Endothelial cell (in vitro differentiated cells): Measurements from ENCODE around the gene LTO1. TPM values are rescaled to one million over a fixed set of nuclear protein-coding genes. Genes with fewer than 3 reads are reported as not detected.
A peak's percentile ranks its signal among the peaks of the same experiment; 100 is the strongest.

Experiments
- DNase-seq: peaks from one replicate; pipeline ENCODE4 v3.0.0; 2021; ENCODE audit warnings: low spot score
- H3K27ac Mint-ChIP-seq: one replicate; pipeline ENCODE4 v1.8.0; 2021; ENCODE audit warnings: mixed read lengths, inconsistent platforms; ENCODE audit not compliant: unreplicated experiment
- H3K27me3 Mint-ChIP-seq: one replicate; pipeline ENCODE4 v1.8.0; 2021; ENCODE audit warnings: mild to moderate bottlenecking, moderate library complexity, mixed read lengths, inconsistent platforms; ENCODE audit not compliant: unreplicated experiment
- H3K36me3 Mint-ChIP-seq: one replicate; pipeline ENCODE4 v1.8.0; 2021; ENCODE audit warnings: mild to moderate bottlenecking, low read depth, mixed read lengths, inconsistent platforms; ENCODE audit not compliant: unreplicated experiment
- H3K4me1 Mint-ChIP-seq: one replicate; pipeline ENCODE4 v1.8.0; 2021; ENCODE audit warnings: mild to moderate bottlenecking, mixed read lengths, inconsistent platforms; ENCODE audit not compliant: unreplicated experiment
- H3K4me3 Mint-ChIP-seq: one replicate; pipeline ENCODE4 v1.8.0; 2021; ENCODE audit warnings: mild to moderate bottlenecking, mixed read lengths, inconsistent platforms; ENCODE audit not compliant: unreplicated experiment
- H3K9me3 Mint-ChIP-seq: one replicate; pipeline ENCODE4 v1.8.0; 2021; ENCODE audit warnings: mixed read lengths, inconsistent platforms; ENCODE audit not compliant: unreplicated experiment
- CTCF ChIP-seq: fragments of 200-600 bp; sonication (generic); IDR thresholded peaks from one replicate; pipeline ENCODE4 v1.5.0; 2021; ENCODE audit warnings: antibody characterized with exemption; ENCODE audit not compliant: unreplicated experiment
- total RNA-seq: library from RNA; stranded (reverse); fragmentation: NEBNext Ultra II Directional; extraction: Animal tissue kit (Norgen Biotek cat#: 25700); gene quantifications from one replicate; pipeline ENCODE4 v1.2.1, GENCODE V29; 2021; ENCODE audit not compliant: unreplicated experiment

Gene LTO1
- total RNA-seq, 1 donor from 2014 or later, result 23.3 TPM

DNA sequence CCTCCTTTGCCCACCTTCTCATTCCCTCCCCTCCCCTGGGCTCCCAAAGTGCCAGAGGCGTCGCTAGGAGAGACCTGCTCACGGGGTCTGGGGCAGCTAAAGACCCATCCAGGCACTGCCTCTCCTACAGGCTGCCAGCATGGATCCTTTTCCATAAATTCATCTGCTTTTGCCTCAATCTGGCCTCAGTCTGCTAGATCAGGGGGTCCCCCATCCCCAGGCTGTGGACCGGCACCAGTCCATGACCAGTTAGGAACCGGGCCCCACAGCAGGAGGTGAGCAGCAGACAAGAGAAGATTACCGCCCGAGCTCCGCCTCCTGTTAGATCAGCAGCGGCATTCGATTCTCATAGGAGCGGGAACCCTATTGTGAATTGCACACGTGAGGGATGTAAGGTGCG is 12.3 kb downstream of the LTO1 start:
- peaks cover 6% of the 10 kb centered on the region for H3K27me3 Mint-ChIP-seq
- H3K27ac Mint-ChIP-seq, result no peak overlapping the region
- H3K36me3 Mint-ChIP-seq, result peaks cover 18% of the 10 kb centered on the region
- DNase-seq, result no peak
- peaks cover 6% of the 10 kb centered on the region for H3K4me1 Mint-ChIP-seq
- H3K9me3 Mint-ChIP-seq, result no peaks in the 10 kb centered on the region
- TF ChIP-seq CTCF, result no peak
- H3K4me3 Mint-ChIP-seq, result no peak overlapping the region

DNA sequence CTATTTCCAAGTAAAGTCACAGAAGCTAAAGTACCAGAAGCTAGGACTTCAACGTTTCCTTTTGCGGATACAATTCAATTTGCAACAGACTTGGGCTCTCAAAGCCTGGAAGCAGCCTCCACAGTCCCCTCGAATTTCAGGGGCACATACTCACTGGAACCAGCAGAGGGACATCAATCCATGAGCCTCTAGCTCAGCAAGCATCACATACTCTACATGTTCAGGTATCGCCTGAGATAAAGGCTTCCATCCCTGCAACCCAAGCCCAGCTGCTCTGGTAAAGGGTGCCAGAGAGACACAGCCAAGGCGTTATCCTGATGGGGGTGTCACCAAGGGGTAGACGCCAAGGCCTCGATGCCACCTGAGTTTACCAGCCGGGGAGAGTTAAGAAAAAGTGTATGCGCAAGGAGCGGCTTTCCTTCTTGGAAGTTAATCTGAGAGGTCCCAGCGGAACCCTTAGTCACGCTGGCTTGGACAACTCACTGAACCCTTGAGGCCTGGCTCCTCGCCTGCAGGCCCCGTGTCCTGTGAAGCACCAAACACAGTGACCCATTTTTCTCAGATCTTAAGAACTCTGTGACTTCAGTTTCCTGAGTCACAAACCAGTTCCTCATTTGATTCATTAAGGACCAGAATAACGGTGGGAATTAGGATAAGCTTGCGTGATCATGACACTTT is 13.0 kb downstream of the LTO1 start:
- no peak for DNase-seq
- H3K27ac Mint-ChIP-seq, result no peak overlapping the region

GRCh38 chr11:69661413-69661715 is 13.8 kb downstream of the LTO1 start:
- no peak for TF ChIP-seq CTCF
- no peak for DNase-seq
- Mint-ChIP-seq H3K4me3 (no peak overlapping the region), H3K9me3 (no peaks in the 10 kb centered on the region), H3K36me3 (peaks cover 11% of the 10 kb centered on the region), H3K27me3 (peaks cover 6% of the 10 kb centered on the region), H3K27ac (no peak overlapping the region), H3K4me1 (peaks cover 16% of the 10 kb centered on the region)

More for the DNA sequence above, 13.0 kb downstream of the LTO1 start:
- Mint-ChIP-seq H3K4me1 (peaks cover 12% of the 10 kb centered on the region), H3K27me3 (peaks cover 6% of the 10 kb centered on the region), H3K4me3 (no peak overlapping the region), H3K36me3 (peaks cover 13% of the 10 kb centered on the region), H3K9me3 (no peaks in the 10 kb centered on the region)
- peak; percentile 45 for TF ChIP-seq CTCF

DNA sequence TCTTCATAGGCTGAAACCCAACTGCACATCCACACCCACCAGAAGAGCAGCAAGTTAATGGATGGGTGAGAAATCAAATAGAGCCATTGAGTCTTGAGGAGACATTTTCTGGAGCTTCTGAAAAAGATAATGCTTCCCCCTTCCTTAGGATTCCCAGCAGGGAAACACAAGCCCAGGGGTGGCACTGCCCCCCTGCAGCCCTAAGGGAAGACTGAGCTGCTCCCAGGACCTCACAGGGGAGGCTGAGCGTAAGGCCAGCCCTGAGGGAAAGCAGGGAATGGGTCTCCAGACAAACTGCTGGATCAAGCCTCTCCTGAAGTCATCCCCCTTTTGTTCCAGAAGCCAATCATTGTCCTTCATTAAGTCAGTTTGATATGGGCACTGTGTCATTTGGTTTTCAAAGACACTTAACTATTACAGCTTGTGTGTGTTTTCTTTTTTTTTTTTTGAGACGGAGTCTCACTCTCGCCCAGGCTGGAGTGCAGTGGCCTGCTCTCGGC is 15.1 kb downstream of the LTO1 start:
- peaks cover 11% of the 10 kb centered on the region for H3K36me3 Mint-ChIP-seq
- no peak overlapping the region for H3K4me3 Mint-ChIP-seq
- no peak for TF ChIP-seq CTCF
- peaks cover 16% of the 10 kb centered on the region for H3K4me1 Mint-ChIP-seq
- H3K9me3 Mint-ChIP-seq, result no peaks in the 10 kb centered on the region
- H3K27me3 Mint-ChIP-seq, result peaks cover 6% of the 10 kb centered on the region
- DNase-seq, result no peak
- peak overlapping the region; percentile 36 for H3K27ac Mint-ChIP-seq

DNA sequence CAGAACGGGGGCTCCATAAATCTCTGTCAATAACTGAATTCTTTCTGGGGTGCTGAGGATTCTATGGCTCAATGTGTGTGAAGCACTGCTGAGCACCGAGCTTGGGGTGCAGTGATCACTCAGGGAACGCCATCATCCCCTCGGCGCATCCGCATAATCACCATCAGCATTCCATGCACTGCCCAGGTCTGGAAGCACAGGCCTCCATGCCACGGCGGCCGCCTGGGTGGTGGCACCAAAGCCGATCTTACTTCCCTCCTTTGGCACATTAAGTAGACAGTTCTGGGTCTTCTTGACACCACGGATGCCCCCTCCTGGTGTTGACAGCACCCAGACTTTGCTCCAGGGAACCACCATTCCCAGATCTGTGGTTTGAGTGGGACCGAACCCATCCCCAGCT is 15.6 kb downstream of the LTO1 start:
- Mint-ChIP-seq H3K4me1 (peaks cover 16% of the 10 kb centered on the region), H3K4me3 (no peak overlapping the region), H3K36me3 (peaks cover 7% of the 10 kb centered on the region), H3K9me3 (no peaks in the 10 kb centered on the region), H3K27ac (peak overlapping the region; percentile 36), H3K27me3 (peaks cover 6% of the 10 kb centered on the region)
- DNase-seq, result no peak
- no peak for TF ChIP-seq CTCF
